HEK293 (cell line): Measurements from ENCODE around the gene CD101.
A peak's percentile ranks its signal among the peaks of the same experiment; 100 is the strongest.

Source experiments
- GLI4 ChIP-seq: fragments of 450-650 bp; formaldehyde crosslinking; IDR thresholded peaks from 2 replicates; pipeline ENCODE4 v1.5.1; 2016; ENCODE audit warnings: missing biosample characterization, missing genetic modification characterization
- HOXA7 ChIP-seq: sonication (generic); formaldehyde crosslinking; IDR thresholded peaks from 2 replicates; pipeline ENCODE4 v1.8.1; 2022; ENCODE audit warnings: missing genetic modification reagents, borderline replicate concordance
- KLF1 ChIP-seq: fragments of 450-650 bp; formaldehyde crosslinking; IDR thresholded peaks from 2 replicates; pipeline ENCODE4 v1.5.1; 2016; ENCODE audit warnings: missing biosample characterization, missing genetic modification characterization
- PRDM1 ChIP-seq: fragments of 450-650 bp; formaldehyde crosslinking; IDR thresholded peaks from 2 replicates; pipeline ENCODE4; 2016; ENCODE audit warnings: missing biosample characterization, missing genetic modification characterization
- PRDM2 ChIP-seq: fragments of 450-650 bp; formaldehyde crosslinking; IDR thresholded peaks from 2 replicates; pipeline ENCODE4 v1.5.1; 2016; ENCODE audit warnings: missing biosample characterization, missing genetic modification characterization, borderline replicate concordance
- ZBTB21 ChIP-seq: fragments of 450-650 bp; formaldehyde crosslinking; IDR thresholded peaks from 2 replicates; pipeline ENCODE4 v1.5.1; 2017; ENCODE audit warnings: missing biosample characterization, missing genetic modification characterization
- ZNF140 ChIP-seq: fragments of 450-650 bp; formaldehyde crosslinking; IDR thresholded peaks from 2 replicates; pipeline ENCODE4 v1.5.1; 2016; ENCODE audit warnings: missing biosample characterization, missing genetic modification characterization
- ZNF2 ChIP-seq: fragments of 450-650 bp; formaldehyde crosslinking; IDR thresholded peaks from 2 replicates; pipeline ENCODE4 v1.5.1; 2016; ENCODE audit warnings: missing biosample characterization, missing genetic modification characterization
- ZNF311 ChIP-seq: fragments of 450-650 bp; formaldehyde crosslinking; IDR thresholded peaks from 2 replicates; pipeline ENCODE4 v1.5.1; 2017; ENCODE audit warnings: missing biosample characterization, missing genetic modification characterization, borderline replicate concordance
- ZNF350 ChIP-seq: fragments of 450-650 bp; formaldehyde crosslinking; IDR thresholded peaks from 2 replicates; pipeline ENCODE4 v1.5.0; 2017; ENCODE audit warnings: missing biosample characterization, mild to moderate bottlenecking, missing genetic modification characterization
- ZNF37A ChIP-seq: fragments of 450-650 bp; IDR thresholded peaks from 2 replicates; pipeline ENCODE4 v1.5.1; 2018; ENCODE audit warnings: missing biosample characterization, missing genetic modification characterization
- ZNF394 ChIP-seq: fragments of 450-650 bp; formaldehyde crosslinking; IDR thresholded peaks from 2 replicates; pipeline ENCODE4 v1.5.1; 2016; ENCODE audit warnings: missing biosample characterization, missing genetic modification characterization, mild to moderate bottlenecking, moderate library complexity, borderline replicate concordance
- ZNF521 ChIP-seq: fragments of 450-650 bp; formaldehyde crosslinking; IDR thresholded peaks from 2 replicates; pipeline ENCODE4 v1.5.1; 2017; ENCODE audit warnings: missing biosample characterization, mild to moderate bottlenecking, missing genetic modification characterization
- ZNF548 ChIP-seq: fragments of 450-650 bp; formaldehyde crosslinking; IDR thresholded peaks from 2 replicates; pipeline ENCODE4 v1.5.1; 2016; ENCODE audit warnings: missing biosample characterization, missing genetic modification characterization
- ZNF549 ChIP-seq: fragments of 450-650 bp; IDR thresholded peaks from 2 replicates; pipeline ENCODE4 v1.5.1; 2018; ENCODE audit warnings: missing biosample characterization, missing genetic modification characterization, mild to moderate bottlenecking, inconsistent platforms, moderate library complexity
- ZNF621 ChIP-seq: fragments of 450-650 bp; formaldehyde crosslinking; IDR thresholded peaks from 2 replicates; pipeline ENCODE4 v1.5.1; 2017; ENCODE audit warnings: missing biosample characterization, missing genetic modification characterization
- ZNF624 ChIP-seq: fragments of 450-650 bp; formaldehyde crosslinking; IDR thresholded peaks from 2 replicates; pipeline ENCODE4 v1.5.1; 2017; ENCODE audit warnings: missing biosample characterization, missing genetic modification characterization
- ZNF654 ChIP-seq: fragments of 450-650 bp; formaldehyde crosslinking; IDR thresholded peaks from 2 replicates; pipeline ENCODE4 v1.5.1; 2016; ENCODE audit warnings: low read depth, missing biosample characterization, missing genetic modification characterization
- ZNF768 ChIP-seq: fragments of 450-650 bp; formaldehyde crosslinking; IDR thresholded peaks from 2 replicates; pipeline ENCODE4 v1.5.1; 2018; ENCODE audit warnings: missing biosample characterization, mild to moderate bottlenecking, missing genetic modification characterization
- ZNF777 ChIP-seq: fragments of 450-650 bp; formaldehyde crosslinking; IDR thresholded peaks from 2 replicates; pipeline ENCODE4 v1.5.1; 2017; ENCODE audit warnings: missing biosample characterization, missing genetic modification characterization, borderline replicate concordance
- TF ChIP-seq, protein P1 (sequence below): fragments of 450-650 bp; formaldehyde crosslinking; conservative IDR thresholded peaks from 2 replicates; pipeline ENCODE4 v1.5.1; 2016; ENCODE audit warnings: low read depth, missing biosample characterization, missing genetic modification characterization
- TF ChIP-seq, protein P2 (sequence below): fragments of 450-650 bp; formaldehyde crosslinking; IDR thresholded peaks from 2 replicates; pipeline ENCODE4 v1.5.1; 2016; ENCODE audit warnings: missing biosample characterization, missing genetic modification characterization, borderline replicate concordance
- TF ChIP-seq, protein P3 (sequence below): fragments of 450-650 bp; formaldehyde crosslinking; IDR thresholded peaks from 2 replicates; pipeline ENCODE4 v1.5.1; 2016; ENCODE audit warnings: missing biosample characterization, missing genetic modification characterization
- TF ChIP-seq, protein P4 (sequence below): fragments of 450-650 bp; formaldehyde crosslinking; IDR thresholded peaks from 2 replicates; pipeline ENCODE4 v1.5.0; 2017; ENCODE audit warnings: missing biosample characterization, missing genetic modification characterization, borderline replicate concordance

Gene CD101

DNA sequence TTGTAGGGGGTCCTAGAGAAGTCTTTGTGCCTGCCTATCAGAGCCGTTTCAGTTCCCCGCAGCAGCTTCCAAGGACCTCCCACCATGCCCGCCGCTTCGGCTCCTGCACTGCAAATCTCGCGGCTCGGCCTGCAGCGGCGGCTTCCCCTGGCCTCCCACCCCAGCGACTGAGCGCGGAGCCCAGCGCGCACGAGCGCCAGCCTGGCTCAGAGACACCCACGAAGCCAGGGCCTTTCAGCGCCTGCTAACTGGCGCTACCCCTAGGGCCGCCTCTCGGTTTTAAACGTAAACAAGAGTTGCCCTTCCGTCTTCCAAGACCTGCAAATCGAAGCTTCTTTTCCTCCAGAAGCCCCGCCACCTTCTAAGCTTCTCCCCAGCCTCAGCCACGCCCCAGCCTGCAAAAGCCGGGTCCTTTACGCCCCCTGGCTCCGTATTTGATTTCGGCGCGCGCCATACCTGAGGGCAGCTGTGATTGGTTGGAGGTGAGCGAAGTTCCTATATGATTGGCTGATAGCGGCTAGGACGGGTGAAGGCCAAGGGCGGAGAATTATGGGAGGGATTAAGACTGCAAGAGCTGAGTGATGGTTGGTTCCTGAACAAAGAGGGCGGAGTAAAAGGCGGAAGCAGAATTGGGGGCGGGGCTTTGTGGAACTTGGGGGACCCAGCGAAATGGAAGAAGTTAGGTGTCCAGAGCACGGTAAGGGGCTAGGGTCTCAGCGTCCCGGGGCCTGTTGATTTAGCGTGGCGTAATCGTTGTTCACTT, 58.3 kb downstream of the CD101 start, which contains the start of gene TTF2 (continued):
- TF ChIP-seq ZNF311 (tag by site-specific recombination) (no peak), ZNF624 (no peak), ZNF521 (tag by site-specific recombination) (no peak), ZBTB21 (tag by site-specific recombination) (no peak), ZNF2 (tag by site-specific recombination) (peak; percentile 89; the same call in 1 of the 2 replicates), ZNF37A (no peak), KLF1 (peak; percentile 65), HOXA7 (CRISPR knock-in tag) (no peak), ZNF549 (tag by site-specific recombination) (no peak), ZNF777 (tag by site-specific recombination) (no peak), GLI4 (tag by site-specific recombination) (0 out of 2 replicates have a peak, but pooled peaks have one; percentile 35), ZNF140 (tag by site-specific recombination) (no peak), ZNF394 (tag by site-specific recombination) (peak; percentile 97), PRDM2 (tag by site-specific recombination) (no peak), ZNF350 (no peak), PRDM1 (tag by site-specific recombination) (no peak), ZNF548 (tag by site-specific recombination) (no peak), ZNF768 (tag by site-specific recombination) (peak; percentile 80; the same call in 1 of the 2 replicates), ZNF654 (tag by site-specific recombination) (no peak), ZNF621 (no peak)
- TF ChIP-seq, protein P1, sequence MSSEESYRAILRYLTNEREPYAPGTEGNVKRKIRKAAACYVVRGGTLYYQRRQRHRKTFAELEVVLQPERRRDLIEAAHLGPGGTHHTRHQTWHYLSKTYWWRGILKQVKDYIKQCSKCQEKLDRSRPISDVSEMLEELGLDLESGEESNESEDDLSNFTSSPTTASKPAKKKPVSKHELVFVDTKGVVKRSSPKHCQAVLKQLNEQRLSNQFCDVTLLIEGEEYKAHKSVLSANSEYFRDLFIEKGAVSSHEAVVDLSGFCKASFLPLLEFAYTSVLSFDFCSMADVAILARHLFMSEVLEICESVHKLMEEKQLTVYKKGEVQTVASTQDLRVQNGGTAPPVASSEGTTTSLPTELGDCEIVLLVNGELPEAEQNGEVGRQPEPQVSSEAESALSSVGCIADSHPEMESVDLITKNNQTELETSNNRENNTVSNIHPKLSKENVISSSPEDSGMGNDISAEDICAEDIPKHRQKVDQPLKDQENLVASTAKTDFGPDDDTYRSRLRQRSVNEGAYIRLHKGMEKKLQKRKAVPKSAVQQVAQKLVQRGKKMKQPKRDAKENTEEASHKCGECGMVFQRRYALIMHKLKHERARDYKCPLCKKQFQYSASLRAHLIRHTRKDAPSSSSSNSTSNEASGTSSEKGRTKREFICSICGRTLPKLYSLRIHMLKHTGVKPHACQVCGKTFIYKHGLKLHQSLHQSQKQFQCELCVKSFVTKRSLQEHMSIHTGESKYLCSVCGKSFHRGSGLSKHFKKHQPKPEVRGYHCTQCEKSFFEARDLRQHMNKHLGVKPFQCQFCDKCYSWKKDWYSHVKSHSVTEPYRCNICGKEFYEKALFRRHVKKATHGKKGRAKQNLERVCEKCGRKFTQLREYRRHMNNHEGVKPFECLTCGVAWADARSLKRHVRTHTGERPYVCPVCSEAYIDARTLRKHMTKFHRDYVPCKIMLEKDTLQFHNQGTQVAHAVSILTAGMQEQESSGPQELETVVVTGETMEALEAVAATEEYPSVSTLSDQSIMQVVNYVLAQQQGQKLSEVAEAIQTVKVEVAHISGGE = no peak
- TF ChIP-seq, protein P2, sequence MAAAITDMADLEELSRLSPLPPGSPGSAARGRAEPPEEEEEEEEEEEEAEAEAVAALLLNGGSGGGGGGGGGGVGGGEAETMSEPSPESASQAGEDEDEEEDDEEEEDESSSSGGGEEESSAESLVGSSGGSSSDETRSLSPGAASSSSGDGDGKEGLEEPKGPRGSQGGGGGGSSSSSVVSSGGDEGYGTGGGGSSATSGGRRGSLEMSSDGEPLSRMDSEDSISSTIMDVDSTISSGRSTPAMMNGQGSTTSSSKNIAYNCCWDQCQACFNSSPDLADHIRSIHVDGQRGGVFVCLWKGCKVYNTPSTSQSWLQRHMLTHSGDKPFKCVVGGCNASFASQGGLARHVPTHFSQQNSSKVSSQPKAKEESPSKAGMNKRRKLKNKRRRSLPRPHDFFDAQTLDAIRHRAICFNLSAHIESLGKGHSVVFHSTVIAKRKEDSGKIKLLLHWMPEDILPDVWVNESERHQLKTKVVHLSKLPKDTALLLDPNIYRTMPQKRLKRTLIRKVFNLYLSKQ (tag by site-specific recombination) = no peak
- TF ChIP-seq, protein P3, sequence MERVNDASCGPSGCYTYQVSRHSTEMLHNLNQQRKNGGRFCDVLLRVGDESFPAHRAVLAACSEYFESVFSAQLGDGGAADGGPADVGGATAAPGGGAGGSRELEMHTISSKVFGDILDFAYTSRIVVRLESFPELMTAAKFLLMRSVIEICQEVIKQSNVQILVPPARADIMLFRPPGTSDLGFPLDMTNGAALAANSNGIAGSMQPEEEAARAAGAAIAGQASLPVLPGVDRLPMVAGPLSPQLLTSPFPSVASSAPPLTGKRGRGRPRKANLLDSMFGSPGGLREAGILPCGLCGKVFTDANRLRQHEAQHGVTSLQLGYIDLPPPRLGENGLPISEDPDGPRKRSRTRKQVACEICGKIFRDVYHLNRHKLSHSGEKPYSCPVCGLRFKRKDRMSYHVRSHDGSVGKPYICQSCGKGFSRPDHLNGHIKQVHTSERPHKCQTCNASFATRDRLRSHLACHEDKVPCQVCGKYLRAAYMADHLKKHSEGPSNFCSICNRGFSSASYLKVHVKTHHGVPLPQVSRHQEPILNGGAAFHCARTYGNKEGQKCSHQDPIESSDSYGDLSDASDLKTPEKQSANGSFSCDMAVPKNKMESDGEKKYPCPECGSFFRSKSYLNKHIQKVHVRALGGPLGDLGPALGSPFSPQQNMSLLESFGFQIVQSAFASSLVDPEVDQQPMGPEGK (tag by site-specific recombination) = peak; percentile 77
- TF ChIP-seq, protein P4, sequence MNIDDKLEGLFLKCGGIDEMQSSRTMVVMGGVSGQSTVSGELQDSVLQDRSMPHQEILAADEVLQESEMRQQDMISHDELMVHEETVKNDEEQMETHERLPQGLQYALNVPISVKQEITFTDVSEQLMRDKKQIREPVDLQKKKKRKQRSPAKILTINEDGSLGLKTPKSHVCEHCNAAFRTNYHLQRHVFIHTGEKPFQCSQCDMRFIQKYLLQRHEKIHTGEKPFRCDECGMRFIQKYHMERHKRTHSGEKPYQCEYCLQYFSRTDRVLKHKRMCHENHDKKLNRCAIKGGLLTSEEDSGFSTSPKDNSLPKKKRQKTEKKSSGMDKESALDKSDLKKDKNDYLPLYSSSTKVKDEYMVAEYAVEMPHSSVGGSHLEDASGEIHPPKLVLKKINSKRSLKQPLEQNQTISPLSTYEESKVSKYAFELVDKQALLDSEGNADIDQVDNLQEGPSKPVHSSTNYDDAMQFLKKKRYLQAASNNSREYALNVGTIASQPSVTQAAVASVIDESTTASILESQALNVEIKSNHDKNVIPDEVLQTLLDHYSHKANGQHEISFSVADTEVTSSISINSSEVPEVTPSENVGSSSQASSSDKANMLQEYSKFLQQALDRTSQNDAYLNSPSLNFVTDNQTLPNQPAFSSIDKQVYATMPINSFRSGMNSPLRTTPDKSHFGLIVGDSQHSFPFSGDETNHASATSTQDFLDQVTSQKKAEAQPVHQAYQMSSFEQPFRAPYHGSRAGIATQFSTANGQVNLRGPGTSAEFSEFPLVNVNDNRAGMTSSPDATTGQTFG (tag by site-specific recombination) = no peak
